CD14-positive monocyte (primary cell): ENCODE measurements around the gene GPALPP1. TPM values are rescaled to one million over a fixed set of nuclear protein-coding genes. Genes with fewer than 3 reads are reported as not detected.

Experiments used
- DNase-seq, 3 donors: peaks; one replicate each; pipeline ENCODE4 v3.0.0-alpha.2; 2011 to 2022
- H2AFZ ChIP-seq: 2 replicates; pipeline ENCODE4 v1.6.0; 2012; ENCODE audit warnings: mild to moderate bottlenecking, low read depth, low read length, inconsistent platforms; ENCODE audit not compliant: insufficient read depth, poor library complexity, severe bottlenecking
- H3K27ac ChIP-seq, 2 donors: 1 replicate in 1 of 2; 2 replicates in 1 of 2; pipeline ENCODE4 v1.5.1; 2012 to 2013; ENCODE audit warnings: low read length in 2 of 2, control low read depth in 1 of 2, inconsistent platforms in 1 of 2, low read depth in 1 of 2, mild to moderate bottlenecking in 1 of 2
- H3K27me3 ChIP-seq, 2 donors: one replicate each; pipeline versions ENCODE4 v1.6.0 to v1.6.1; 2011 to 2013; ENCODE audit warnings: low read length in 2 of 2; ENCODE audit not compliant: control insufficient read depth in 2 of 2, insufficient read depth in 2 of 2
- H3K36me3 ChIP-seq, 2 donors: replicated peaks in 1 of 2; 1 replicate in 1 of 2; 2 replicates in 1 of 2; pipeline versions ENCODE4 v1.5.1 to v1.6.1; 2012 to 2013; ENCODE audit warnings: low read length in 2 of 2, control low read depth in 1 of 2, inconsistent platforms in 1 of 2, mild to moderate bottlenecking in 1 of 2; ENCODE audit not compliant: insufficient read depth in 2 of 2, control insufficient read depth in 1 of 2
- H3K4me1 ChIP-seq, 2 donors: 1 replicate in 1 of 2; 2 replicates in 1 of 2; pipeline versions ENCODE4 v1.5.1 to v1.6.1; 2012 to 2013; ENCODE audit warnings: low read length in 2 of 2, control low read depth in 1 of 2, inconsistent platforms in 1 of 2, mild to moderate bottlenecking in 1 of 2, moderate library complexity in 1 of 2; ENCODE audit not compliant: insufficient read depth in 2 of 2, control insufficient read depth in 1 of 2
- H3K4me2 ChIP-seq: replicated peaks from 2 replicates; pipeline ENCODE3; 2012; ENCODE audit warnings: low read length, moderate library complexity, mild to moderate bottlenecking; ENCODE audit not compliant: poor library complexity, severe bottlenecking; ENCODE audit errors: extremely low read depth
- H3K4me3 ChIP-seq, 3 experiments: fragments of 200-600 bp in 1 of 3; sonication (generic) in 1 of 3; replicated peaks in 1 of 3; 1 replicate in 2 of 3; 2 replicates in 1 of 3; pipeline ENCODE4 v1.5.1; 2011 to 2013; ENCODE audit warnings: low read length in 3 of 3, mild to moderate bottlenecking in 3 of 3, control low read depth in 2 of 3, low read depth in 2 of 3, inconsistent platforms in 1 of 3, moderate library complexity in 1 of 3
- H3K79me2 ChIP-seq: 2 replicates; pipeline ENCODE4 v1.6.0; 2012; ENCODE audit warnings: mild to moderate bottlenecking, control low read depth, inconsistent platforms, low read length, moderate library complexity; ENCODE audit not compliant: insufficient read depth
- H3K9ac ChIP-seq: 2 replicates; pipeline ENCODE4 v1.6.0; 2017; ENCODE audit warnings: low read length, mild to moderate bottlenecking; ENCODE audit not compliant: insufficient read depth, poor library complexity, severe bottlenecking
- H3K9me3 ChIP-seq, 2 donors: replicated peaks in 1 of 2; 1 replicate in 1 of 2; 2 replicates in 1 of 2; pipeline versions ENCODE4 v1.5.1 to v1.6.1; 2012 to 2013; ENCODE audit warnings: low read length in 2 of 2, control low read depth in 1 of 2; ENCODE audit not compliant: control insufficient read depth in 1 of 2, insufficient read depth in 1 of 2
- H4K20me1 ChIP-seq: 2 replicates; pipeline ENCODE4 v1.6.0; 2012; ENCODE audit warnings: mild to moderate bottlenecking, low read length, control low read depth, moderate library complexity; ENCODE audit not compliant: insufficient read depth
- H3K27ac Mint-ChIP-seq, 7 donors: one replicate each; pipeline ENCODE4 v1.8.0; 2020; ENCODE audit warnings: mild to moderate bottlenecking in 7 of 7, mixed read lengths in 7 of 7, moderate library complexity in 6 of 7, inconsistent platforms in 2 of 7
- H3K27me3 Mint-ChIP-seq, 3 donors: one replicate each; pipeline ENCODE4 v1.8.0; 2021 to 2022; ENCODE audit warnings: low read depth in 3 of 3, mild to moderate bottlenecking in 3 of 3, mixed read lengths in 3 of 3, moderate library complexity in 3 of 3, inconsistent platforms in 1 of 3
- H3K36me3 Mint-ChIP-seq, 2 donors: one replicate each; pipeline ENCODE4 v1.8.0; 2020; ENCODE audit warnings: mixed read lengths in 2 of 2, inconsistent platforms in 1 of 2, mild to moderate bottlenecking in 1 of 2
- H3K4me1 Mint-ChIP-seq: one replicate; pipeline ENCODE4 v1.8.0; 2020; ENCODE audit warnings: mild to moderate bottlenecking, mixed read lengths
- H3K4me3 Mint-ChIP-seq, 2 donors: one replicate each; pipeline ENCODE4 v1.8.0; 2020; ENCODE audit warnings: mild to moderate bottlenecking in 2 of 2, mixed read lengths in 2 of 2, moderate library complexity in 1 of 2
- H3K9me3 Mint-ChIP-seq, 7 donors: one replicate each; pipeline ENCODE4 v1.8.0; 2020 to 2022; ENCODE audit warnings: mixed read lengths in 7 of 7, mild to moderate bottlenecking in 6 of 7, moderate library complexity in 6 of 7, inconsistent platforms in 2 of 7
- WGBS: methylation state at CpG from one replicate; pipeline ENCODE4 v1.1.5; 2013; ENCODE audit warnings: missing lambda C conversion rate; ENCODE audit not compliant: insufficient coverage; 5-methylcytosine and 5-hydroxymethylcytosine counted together
- intact Hi-C, 2 donors: fragments of 100-400 bp; cut with micrococcal nuclease; formaldehyde crosslinking; loops; one replicate each; pipeline versions ENCODE4 v1.15.0 to v1.15.1; 2023
- polyA plus RNA-seq, 3 donors: library from polyadenylated mRNA; depleted of rRNA in 1 of 3; unstranded in 2 of 3; stranded (reverse) in 1 of 3; fragments of 300-500 nt in 2 of 3; fragments of >200 nt in 1 of 3; fragmentation: Illumina TruSeq in 2 of 3; gene quantifications; 1 replicate in 2 of 3; 2 replicates in 1 of 3; pipeline ENCODE4 v1.2.3, GENCODE V29; 2012 to 2021
- TF ChIP-seq, protein P1 (sequence below): fragments of 200-600 bp; IDR thresholded peaks from one replicate; pipeline ENCODE4 v1.8.0; 2022; ENCODE audit warnings: antibody characterized with exemption, mild to moderate bottlenecking

The GPALPP1 gene
- polyA plus RNA-seq, 3 donors: 9.4 to 13.7 (median 11.4) TPM

DNA sequence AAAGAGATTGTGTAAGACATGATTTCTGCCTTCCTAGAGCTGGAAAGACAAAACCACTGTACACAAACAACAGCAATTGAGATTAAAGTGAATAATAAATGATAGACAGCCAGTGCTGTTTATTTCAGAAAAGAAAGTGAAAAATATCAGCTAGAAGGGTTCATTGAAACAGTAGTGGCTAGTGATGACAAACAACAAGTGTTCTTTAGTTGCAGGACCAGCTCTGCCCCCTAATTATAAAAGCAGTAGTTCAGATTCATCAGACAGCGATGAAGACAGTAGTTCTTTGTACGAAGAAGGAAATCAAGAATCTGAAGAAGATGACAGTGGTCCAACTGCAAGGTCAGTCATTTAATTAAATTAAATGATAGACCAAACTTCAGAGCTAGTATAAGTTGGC is 14.8 kb downstream of the GPALPP1 start:
- no peak overlapping the region for H3K27ac Mint-ChIP-seq
- intact Hi-C loops: no loop called here
- Histone ChIP-seq H3K79me2 (no peaks in the 10 kb centered on the region), H3K9ac (no peak overlapping the region), H3K4me3 (no peak overlapping the region), H3K4me1 (no peaks in the 10 kb centered on the region), H3K9me3 (no peaks in the 10 kb centered on the region), H3K27me3 (no peaks in the 10 kb centered on the region), H3K4me2 (no peak overlapping the region), H4K20me1 (no peaks in the 10 kb centered on the region), H3K36me3 (peaks cover 48 to 86% of the 10 kb centered on the region in 2 donors), H2AFZ (no peak overlapping the region), H3K27ac (no peak overlapping the region)
- H3K4me3 Mint-ChIP-seq: no peak overlapping the region
- H3K9me3 Mint-ChIP-seq: peaks cover 0 to 4% (median 0%) of the 10 kb centered on the region in 7 donors
- DNase-seq: no peak
- no peaks in the 10 kb centered on the region for H3K4me1 Mint-ChIP-seq
- WGBS: no CpG with 5 or more reads among the region's 2 CpGs
- TF ChIP-seq, protein P1, sequence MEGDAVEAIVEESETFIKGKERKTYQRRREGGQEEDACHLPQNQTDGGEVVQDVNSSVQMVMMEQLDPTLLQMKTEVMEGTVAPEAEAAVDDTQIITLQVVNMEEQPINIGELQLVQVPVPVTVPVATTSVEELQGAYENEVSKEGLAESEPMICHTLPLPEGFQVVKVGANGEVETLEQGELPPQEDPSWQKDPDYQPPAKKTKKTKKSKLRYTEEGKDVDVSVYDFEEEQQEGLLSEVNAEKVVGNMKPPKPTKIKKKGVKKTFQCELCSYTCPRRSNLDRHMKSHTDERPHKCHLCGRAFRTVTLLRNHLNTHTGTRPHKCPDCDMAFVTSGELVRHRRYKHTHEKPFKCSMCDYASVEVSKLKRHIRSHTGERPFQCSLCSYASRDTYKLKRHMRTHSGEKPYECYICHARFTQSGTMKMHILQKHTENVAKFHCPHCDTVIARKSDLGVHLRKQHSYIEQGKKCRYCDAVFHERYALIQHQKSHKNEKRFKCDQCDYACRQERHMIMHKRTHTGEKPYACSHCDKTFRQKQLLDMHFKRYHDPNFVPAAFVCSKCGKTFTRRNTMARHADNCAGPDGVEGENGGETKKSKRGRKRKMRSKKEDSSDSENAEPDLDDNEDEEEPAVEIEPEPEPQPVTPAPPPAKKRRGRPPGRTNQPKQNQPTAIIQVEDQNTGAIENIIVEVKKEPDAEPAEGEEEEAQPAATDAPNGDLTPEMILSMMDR: no peak
- H3K36me3 Mint-ChIP-seq: peaks cover 39 to 54% of the 10 kb centered on the region in 2 donors
- H3K27me3 Mint-ChIP-seq: no peaks in the 10 kb centered on the region

DNA sequence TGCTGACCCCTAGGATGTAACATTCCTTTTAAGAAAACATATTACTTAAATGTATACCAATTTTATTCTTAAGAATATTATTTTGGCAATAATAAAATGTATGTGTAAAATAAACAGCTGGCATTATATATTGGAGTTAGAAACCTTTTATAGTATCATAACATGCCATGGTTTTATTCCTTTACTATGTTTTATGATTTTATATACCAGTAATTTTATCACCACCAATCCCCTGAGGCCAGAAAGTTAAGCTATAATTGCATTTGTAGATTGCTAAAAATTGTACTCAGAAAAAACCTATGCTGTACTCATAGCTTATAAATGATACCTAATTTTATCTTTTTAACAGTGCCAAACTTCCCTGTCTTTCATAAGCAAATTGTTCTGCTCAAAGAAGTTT is 17.9 kb downstream of the GPALPP1 start:
- H3K4me3 ChIP-seq: no peak overlapping the region
- no peak overlapping the region for H3K27ac Mint-ChIP-seq
- H3K27ac ChIP-seq: no peak overlapping the region
- peaks cover 0 to 10% (median 3%) of the 10 kb centered on the region in 7 donors for H3K9me3 Mint-ChIP-seq
- H3K4me2 ChIP-seq: no peak overlapping the region
- TF ChIP-seq, protein P1: no peak
- DNase-seq: no peak
- H4K20me1 ChIP-seq: no peaks in the 10 kb centered on the region
- H3K4me1 Mint-ChIP-seq: no peaks in the 10 kb centered on the region
- H3K9me3 ChIP-seq: no peaks in the 10 kb centered on the region
- H3K9ac ChIP-seq: no peak overlapping the region
- H3K27me3 Mint-ChIP-seq: no peaks in the 10 kb centered on the region
- no peaks in the 10 kb centered on the region for H3K79me2 ChIP-seq
- no peak overlapping the region for H3K4me3 Mint-ChIP-seq
- H2AFZ ChIP-seq: no peak overlapping the region
- intact Hi-C loops: no loop called here
- H3K36me3 ChIP-seq: peaks cover 64 to 89% of the 10 kb centered on the region in 2 donors
- peaks cover 49 to 53% of the 10 kb centered on the region in 2 donors for H3K36me3 Mint-ChIP-seq
- H3K4me1 ChIP-seq: no peaks in the 10 kb centered on the region
- no peaks in the 10 kb centered on the region for H3K27me3 ChIP-seq
